ENCODE results near the gene ARF1. TPM values are rescaled to one million over a fixed set of nuclear protein-coding genes. Genes with fewer than 3 reads are reported as not detected.

Gene ARF1
- total and polyA plus RNA-seq, 10 of the 15 experiments (the other 5 are each of a cell fraction or from before 2014, with no cell fraction given), result 48.4 to 508 (median 283) TPM

DNA sequence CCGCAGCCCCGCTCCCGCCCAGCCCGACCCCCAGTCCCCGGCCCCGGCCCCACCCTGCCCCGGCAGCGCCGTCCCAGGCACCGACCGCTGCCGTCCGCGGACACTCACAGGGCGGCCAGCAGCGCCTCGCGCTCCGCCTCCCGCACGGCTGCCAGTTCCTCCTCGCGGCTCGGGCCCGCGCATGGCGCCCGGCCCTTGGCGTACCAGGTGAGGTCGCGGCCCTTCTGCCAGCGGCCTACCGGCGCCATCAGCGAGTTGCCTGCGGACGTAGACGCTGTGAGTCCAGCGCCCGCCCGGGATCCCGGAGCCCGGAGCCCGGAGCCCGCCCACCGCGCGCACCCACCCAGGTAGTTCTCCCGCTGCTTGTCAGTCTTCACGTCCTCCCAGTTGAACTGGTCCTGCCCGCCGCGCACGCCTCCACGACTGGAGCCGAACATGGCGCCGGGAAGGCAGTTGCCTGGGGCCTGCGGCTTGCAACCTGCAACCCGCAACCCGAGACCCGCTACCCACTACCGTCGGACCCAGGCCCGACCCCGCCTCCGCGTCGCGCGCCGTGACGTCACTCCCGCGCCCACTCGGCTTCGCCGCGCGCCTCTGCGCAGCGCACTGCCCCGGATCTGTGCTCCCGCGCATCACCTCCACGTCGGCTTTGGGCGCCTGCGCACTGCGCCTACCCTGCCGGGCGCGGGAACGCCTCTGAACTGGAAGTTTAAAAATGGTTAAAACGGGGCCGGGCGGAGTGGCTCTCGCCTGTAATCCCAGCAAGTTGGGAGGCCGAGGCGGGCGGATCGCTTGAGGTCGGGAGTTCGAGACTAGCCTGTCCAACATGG is 20.5 kb downstream of the ARF1 start, which contains the start of gene C1orf35 (continued):
- TF ChIP-seq, protein P1, sequence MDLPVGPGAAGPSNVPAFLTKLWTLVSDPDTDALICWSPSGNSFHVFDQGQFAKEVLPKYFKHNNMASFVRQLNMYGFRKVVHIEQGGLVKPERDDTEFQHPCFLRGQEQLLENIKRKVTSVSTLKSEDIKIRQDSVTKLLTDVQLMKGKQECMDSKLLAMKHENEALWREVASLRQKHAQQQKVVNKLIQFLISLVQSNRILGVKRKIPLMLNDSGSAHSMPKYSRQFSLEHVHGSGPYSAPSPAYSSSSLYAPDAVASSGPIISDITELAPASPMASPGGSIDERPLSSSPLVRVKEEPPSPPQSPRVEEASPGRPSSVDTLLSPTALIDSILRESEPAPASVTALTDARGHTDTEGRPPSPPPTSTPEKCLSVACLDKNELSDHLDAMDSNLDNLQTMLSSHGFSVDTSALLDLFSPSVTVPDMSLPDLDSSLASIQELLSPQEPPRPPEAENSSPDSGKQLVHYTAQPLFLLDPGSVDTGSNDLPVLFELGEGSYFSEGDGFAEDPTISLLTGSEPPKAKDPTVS (IDR thresholded peaks at IDR 0.05; ENCODE audit: low read depth, low read length), result no peak
- TF ChIP-seq RBBP5 (conservative IDR thresholded peaks at IDR 0.05), result no peak
- no peak for TF ChIP-seq SUPT20H (IDR thresholded peaks at IDR 0.05; ENCODE audit: borderline replicate concordance, control insufficient read depth, low read depth, low read length)
- TF ChIP-seq NFYA (IDR thresholded peaks at IDR 0.05; ENCODE audit: borderline replicate concordance, low read depth, low read length), result no peak
- TF ChIP-seq, protein P2, sequence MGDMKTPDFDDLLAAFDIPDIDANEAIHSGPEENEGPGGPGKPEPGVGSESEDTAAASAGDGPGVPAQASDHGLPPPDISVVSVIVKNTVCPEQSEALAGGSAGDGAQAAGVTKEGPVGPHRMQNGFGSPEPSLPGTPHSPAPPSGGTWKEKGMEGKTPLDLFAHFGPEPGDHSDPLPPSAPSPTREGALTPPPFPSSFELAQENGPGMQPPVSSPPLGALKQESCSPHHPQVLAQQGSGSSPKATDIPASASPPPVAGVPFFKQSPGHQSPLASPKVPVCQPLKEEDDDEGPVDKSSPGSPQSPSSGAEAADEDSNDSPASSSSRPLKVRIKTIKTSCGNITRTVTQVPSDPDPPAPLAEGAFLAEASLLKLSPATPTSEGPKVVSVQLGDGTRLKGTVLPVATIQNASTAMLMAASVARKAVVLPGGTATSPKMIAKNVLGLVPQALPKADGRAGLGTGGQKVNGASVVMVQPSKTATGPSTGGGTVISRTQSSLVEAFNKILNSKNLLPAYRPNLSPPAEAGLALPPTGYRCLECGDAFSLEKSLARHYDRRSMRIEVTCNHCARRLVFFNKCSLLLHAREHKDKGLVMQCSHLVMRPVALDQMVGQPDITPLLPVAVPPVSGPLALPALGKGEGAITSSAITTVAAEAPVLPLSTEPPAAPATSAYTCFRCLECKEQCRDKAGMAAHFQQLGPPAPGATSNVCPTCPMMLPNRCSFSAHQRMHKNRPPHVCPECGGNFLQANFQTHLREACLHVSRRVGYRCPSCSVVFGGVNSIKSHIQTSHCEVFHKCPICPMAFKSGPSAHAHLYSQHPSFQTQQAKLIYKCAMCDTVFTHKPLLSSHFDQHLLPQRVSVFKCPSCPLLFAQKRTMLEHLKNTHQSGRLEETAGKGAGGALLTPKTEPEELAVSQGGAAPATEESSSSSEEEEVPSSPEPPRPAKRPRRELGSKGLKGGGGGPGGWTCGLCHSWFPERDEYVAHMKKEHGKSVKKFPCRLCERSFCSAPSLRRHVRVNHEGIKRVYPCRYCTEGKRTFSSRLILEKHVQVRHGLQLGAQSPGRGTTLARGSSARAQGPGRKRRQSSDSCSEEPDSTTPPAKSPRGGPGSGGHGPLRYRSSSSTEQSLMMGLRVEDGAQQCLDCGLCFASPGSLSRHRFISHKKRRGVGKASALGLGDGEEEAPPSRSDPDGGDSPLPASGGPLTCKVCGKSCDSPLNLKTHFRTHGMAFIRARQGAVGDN (IDR thresholded peaks at IDR 0.05), result peak; percentile 85
- TF ChIP-seq YBX1 (IDR thresholded peaks at IDR 0.05), result no peak
- TF ChIP-seq RCOR1 (conservative IDR thresholded peaks at IDR 0.05; ENCODE audit: low read depth, low read length), result no peak
- no peak for TF ChIP-seq STAT3 (IDR thresholded peaks at IDR 0.05; ENCODE audit: low read depth, low read length)
- TF ChIP-seq NFYB (IDR thresholded peaks at IDR 0.05; ENCODE audit: insufficient read depth, low read depth, low read length), result no peak
- TF ChIP-seq, protein P3, sequence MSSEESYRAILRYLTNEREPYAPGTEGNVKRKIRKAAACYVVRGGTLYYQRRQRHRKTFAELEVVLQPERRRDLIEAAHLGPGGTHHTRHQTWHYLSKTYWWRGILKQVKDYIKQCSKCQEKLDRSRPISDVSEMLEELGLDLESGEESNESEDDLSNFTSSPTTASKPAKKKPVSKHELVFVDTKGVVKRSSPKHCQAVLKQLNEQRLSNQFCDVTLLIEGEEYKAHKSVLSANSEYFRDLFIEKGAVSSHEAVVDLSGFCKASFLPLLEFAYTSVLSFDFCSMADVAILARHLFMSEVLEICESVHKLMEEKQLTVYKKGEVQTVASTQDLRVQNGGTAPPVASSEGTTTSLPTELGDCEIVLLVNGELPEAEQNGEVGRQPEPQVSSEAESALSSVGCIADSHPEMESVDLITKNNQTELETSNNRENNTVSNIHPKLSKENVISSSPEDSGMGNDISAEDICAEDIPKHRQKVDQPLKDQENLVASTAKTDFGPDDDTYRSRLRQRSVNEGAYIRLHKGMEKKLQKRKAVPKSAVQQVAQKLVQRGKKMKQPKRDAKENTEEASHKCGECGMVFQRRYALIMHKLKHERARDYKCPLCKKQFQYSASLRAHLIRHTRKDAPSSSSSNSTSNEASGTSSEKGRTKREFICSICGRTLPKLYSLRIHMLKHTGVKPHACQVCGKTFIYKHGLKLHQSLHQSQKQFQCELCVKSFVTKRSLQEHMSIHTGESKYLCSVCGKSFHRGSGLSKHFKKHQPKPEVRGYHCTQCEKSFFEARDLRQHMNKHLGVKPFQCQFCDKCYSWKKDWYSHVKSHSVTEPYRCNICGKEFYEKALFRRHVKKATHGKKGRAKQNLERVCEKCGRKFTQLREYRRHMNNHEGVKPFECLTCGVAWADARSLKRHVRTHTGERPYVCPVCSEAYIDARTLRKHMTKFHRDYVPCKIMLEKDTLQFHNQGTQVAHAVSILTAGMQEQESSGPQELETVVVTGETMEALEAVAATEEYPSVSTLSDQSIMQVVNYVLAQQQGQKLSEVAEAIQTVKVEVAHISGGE (CRISPR knock-in tag; IDR thresholded peaks at IDR 0.05), result no peak
- TF ChIP-seq, protein P4, sequence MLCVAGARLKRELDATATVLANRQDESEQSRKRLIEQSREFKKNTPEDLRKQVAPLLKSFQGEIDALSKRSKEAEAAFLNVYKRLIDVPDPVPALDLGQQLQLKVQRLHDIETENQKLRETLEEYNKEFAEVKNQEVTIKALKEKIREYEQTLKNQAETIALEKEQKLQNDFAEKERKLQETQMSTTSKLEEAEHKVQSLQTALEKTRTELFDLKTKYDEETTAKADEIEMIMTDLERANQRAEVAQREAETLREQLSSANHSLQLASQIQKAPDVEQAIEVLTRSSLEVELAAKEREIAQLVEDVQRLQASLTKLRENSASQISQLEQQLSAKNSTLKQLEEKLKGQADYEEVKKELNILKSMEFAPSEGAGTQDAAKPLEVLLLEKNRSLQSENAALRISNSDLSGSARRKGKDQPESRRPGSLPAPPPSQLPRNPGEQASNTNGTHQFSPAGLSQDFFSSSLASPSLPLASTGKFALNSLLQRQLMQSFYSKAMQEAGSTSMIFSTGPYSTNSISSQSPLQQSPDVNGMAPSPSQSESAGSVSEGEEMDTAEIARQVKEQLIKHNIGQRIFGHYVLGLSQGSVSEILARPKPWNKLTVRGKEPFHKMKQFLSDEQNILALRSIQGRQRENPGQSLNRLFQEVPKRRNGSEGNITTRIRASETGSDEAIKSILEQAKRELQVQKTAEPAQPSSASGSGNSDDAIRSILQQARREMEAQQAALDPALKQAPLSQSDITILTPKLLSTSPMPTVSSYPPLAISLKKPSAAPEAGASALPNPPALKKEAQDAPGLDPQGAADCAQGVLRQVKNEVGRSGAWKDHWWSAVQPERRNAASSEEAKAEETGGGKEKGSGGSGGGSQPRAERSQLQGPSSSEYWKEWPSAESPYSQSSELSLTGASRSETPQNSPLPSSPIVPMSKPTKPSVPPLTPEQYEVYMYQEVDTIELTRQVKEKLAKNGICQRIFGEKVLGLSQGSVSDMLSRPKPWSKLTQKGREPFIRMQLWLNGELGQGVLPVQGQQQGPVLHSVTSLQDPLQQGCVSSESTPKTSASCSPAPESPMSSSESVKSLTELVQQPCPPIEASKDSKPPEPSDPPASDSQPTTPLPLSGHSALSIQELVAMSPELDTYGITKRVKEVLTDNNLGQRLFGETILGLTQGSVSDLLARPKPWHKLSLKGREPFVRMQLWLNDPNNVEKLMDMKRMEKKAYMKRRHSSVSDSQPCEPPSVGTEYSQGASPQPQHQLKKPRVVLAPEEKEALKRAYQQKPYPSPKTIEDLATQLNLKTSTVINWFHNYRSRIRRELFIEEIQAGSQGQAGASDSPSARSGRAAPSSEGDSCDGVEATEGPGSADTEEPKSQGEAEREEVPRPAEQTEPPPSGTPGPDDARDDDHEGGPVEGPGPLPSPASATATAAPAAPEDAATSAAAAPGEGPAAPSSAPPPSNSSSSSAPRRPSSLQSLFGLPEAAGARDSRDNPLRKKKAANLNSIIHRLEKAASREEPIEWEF (IDR thresholded peaks at IDR 0.05; ENCODE audit: insufficient replicate concordance, low read depth, low read length), result no peak
- TF ChIP-seq NFXL1 (IDR thresholded peaks at IDR 0.05; ENCODE audit: borderline replicate concordance), result no peak
- peak; percentile 71 for TF ChIP-seq SP1 (IDR thresholded peaks at IDR 0.05; ENCODE audit: low read depth, low read length)

Data from GM12878 (cell line).